ENCODE data around the gene BIRC7.
A peak's percentile ranks its signal among the peaks of the same experiment; 100 is the strongest.

The BIRC7 gene

GRCh38 chr20:63235399-63235983 lies at the start of gene BIRC7:
Gene BIRC7 (plus strand): TSS chr20:63235905. CDS start chr20:63236097, 192 bp downstream.
- H3K27me3 Mint-ChIP-seq = peaks cover 30% of the 10 kb centered on the region
- H3K27ac Mint-ChIP-seq = peak within 1 kb of the TSS; percentile 78 to 84
- ATAC-seq = peak; percentile 68
- H3K4me1 Mint-ChIP-seq = peaks cover 49% of the 10 kb centered on the region
- H3K9me3 Mint-ChIP-seq = no peaks in the 10 kb centered on the region
- peak in 1 of 2 donors; percentile 44 for DNase-seq
- peak within 1 kb of the TSS; percentile 64 to 83 for H3K4me3 Mint-ChIP-seq

- no peaks in the 10 kb centered on the region for H3K4me1 Mint-ChIP-seq
- no peaks in the 10 kb centered on the region for H3K9me3 Mint-ChIP-seq
- no peak overlapping the region for H3K27ac Mint-ChIP-seq
- ATAC-seq = no peak
- no peak for DNase-seq
- no peak overlapping the region for H3K4me3 Mint-ChIP-seq
- peaks cover 27% of the 10 kb centered on the region for H3K27me3 Mint-ChIP-seq
Measured at GRCh38 chr20:63186084-63186483, 49.6 kb upstream of the BIRC7 start.

DNA sequence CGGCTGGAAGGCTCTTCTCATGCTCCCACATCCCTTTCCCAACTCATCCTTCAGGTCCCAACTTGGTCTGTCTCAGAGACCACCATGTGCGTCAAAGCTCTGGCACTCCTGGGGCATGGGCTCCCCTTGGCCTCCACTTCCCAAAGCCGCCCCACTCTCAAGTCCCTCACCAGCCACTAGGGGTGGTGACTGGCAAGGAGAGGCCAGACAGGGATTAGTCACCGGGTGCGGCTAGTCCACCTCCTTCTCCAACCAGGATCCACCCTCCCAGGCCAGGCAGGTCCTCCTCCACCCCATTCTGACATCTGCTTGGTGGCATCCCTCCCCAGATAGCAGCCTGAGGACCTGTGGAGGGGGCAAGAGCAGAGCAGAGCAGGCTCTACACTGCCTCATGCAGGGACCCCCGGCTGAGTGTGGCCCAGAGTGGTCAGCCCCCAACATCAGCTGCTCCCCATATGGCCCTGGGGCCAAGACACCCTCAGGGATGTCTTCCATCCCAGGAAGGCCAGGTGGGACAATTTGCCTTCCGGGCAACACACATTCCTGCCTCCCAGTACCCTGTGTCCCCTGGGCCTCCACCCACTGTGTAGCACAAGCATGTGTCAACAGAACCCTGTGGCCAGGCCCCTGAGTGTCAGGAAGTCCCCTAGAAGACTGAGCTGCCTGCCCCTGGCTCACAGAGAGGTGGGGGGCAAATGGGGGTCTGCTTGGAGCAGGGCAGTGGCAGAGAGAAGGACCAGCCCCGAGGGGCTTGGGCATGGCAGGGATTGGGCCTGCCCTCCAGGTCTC lies 49.0 kb upstream of the BIRC7 start:
- Mint-ChIP-seq H3K4me3 (no peak overlapping the region), H3K27ac (peak overlapping the region in 1 of 2 donors; percentile 59), H3K27me3 (peaks cover 21% of the 10 kb centered on the region)

GRCh38 chr20:63187338-63188158 lies 48.2 kb upstream of the BIRC7 start:
- Mint-ChIP-seq H3K27ac (no peak overlapping the region), H3K9me3 (no peaks in the 10 kb centered on the region), H3K4me1 (no peaks in the 10 kb centered on the region), H3K4me3 (no peak overlapping the region), H3K27me3 (peaks cover 13% of the 10 kb centered on the region)
- ATAC-seq (no peak), DNase-seq (no peak)

More for the DNA sequence above, 49.0 kb upstream of the BIRC7 start:
- ATAC-seq (no peak), DNase-seq (no peak)
- Mint-ChIP-seq H3K4me1 (no peaks in the 10 kb centered on the region), H3K9me3 (no peaks in the 10 kb centered on the region)

DNA sequence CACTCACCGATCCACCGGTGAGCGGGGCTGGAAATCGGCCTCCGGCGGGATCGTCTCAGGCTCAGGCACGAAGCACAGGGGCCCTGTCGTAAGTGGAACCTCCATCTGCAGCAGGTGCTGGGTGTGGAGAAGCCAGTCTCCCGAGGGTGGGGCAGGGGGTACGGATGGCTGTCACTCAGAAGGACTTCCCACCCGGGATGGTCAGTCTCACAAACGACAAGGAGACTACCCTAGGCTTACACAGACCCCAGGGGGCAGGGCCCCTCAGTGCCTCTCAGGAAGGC lies 47.6 kb upstream of the BIRC7 start:
- Mint-ChIP-seq H3K4me3 (no peak overlapping the region), H3K9me3 (no peaks in the 10 kb centered on the region), H3K27me3 (peaks cover 7% of the 10 kb centered on the region), H3K4me1 (no peaks in the 10 kb centered on the region), H3K27ac (no peak overlapping the region)
- DNase-seq (no peak), ATAC-seq (no peak)

DNA sequence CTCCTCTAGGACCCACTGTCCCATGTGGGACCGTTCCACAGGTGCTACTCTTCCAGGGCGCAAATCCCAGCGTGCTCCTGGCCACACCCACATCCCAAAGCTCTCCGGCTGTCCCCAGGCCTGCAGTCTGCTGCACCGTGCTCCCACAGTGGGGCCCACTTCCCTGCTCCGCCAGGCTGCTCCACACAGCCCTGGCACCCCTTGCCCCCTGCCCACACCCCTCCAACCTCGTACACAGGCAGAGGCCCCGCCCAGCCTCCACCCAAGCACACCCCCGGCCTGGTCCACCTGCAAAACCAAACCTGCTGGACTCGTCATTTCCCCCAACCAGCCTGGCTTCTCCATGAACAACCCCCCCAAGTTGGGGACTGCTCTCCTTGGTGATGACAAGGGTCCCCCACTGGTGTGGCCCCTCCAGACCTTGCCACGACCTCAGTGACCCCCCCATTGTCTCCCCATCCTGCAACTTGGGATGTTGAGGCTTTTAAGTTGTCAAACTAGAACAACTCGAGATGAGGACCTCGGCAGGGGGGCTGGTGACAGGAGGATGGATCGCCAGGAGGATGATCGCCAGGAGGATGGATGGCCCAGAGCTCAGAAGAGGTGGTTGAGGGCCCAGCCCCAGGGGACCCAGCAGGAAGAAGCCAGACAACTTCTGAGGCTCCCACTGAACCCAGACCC lies 46.9 kb upstream of the BIRC7 start:
- Mint-ChIP-seq H3K4me1 (peaks cover under 1% of the 10 kb centered on the region), H3K27ac (no peak overlapping the region), H3K4me3 (no peak overlapping the region), H3K27me3 (peaks cover under 1% of the 10 kb centered on the region), H3K9me3 (no peaks in the 10 kb centered on the region)
- ATAC-seq (no peak), DNase-seq (no peak)

- Mint-ChIP-seq H3K4me3 (no peak overlapping the region), H3K27me3 (no peaks in the 10 kb centered on the region), H3K4me1 (peaks cover 6% of the 10 kb centered on the region), H3K9me3 (no peaks in the 10 kb centered on the region), H3K27ac (no peak overlapping the region)
- ATAC-seq (no peak), DNase-seq (no peak)
Measured at GRCh38 chr20:63189322-63189642, 46.4 kb upstream of the BIRC7 start.

GRCh38 chr20:63189846-63190559 lies 45.7 kb upstream of the BIRC7 start:
- DNase-seq = no peak
- Mint-ChIP-seq H3K4me1 (peaks cover 6% of the 10 kb centered on the region), H3K4me3 (no peak overlapping the region), H3K9me3 (no peaks in the 10 kb centered on the region), H3K27me3 (no peaks in the 10 kb centered on the region), H3K27ac (no peak overlapping the region)
- no peak for ATAC-seq

- peaks cover 6% of the 10 kb centered on the region for H3K4me1 Mint-ChIP-seq
- H3K4me3 Mint-ChIP-seq = no peak overlapping the region
- H3K9me3 Mint-ChIP-seq = no peaks in the 10 kb centered on the region
- no peaks in the 10 kb centered on the region for H3K27me3 Mint-ChIP-seq
- DNase-seq = no peak
- ATAC-seq = no peak
- H3K27ac Mint-ChIP-seq = peak overlapping the region in 1 of 2 donors; percentile 93
Measured at GRCh38 chr20:63190828-63191227, 44.9 kb upstream of the BIRC7 start.

DNA sequence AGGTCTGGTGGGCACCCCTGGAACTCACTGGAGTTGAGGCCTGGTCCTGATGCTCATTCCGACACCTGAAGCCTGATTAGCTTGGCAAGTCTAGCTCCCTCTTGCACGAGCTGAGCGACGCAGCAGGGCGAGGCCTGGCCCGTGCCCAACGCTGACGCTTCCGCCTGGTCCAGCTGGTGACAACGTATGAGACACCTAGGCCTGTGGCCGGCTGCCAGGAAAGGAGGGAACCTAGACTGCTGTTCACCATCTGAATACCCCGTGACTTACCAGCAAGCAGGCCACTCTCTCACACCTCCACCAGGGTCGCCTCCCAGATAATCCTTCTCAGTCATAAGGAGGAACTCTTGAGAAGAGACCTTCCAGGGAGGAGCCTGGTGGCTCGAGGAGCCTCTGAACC lies 44.3 kb upstream of the BIRC7 start:
- no peak overlapping the region for H3K4me3 Mint-ChIP-seq
- no peaks in the 10 kb centered on the region for H3K9me3 Mint-ChIP-seq
- DNase-seq = no peak
- peaks cover 7% of the 10 kb centered on the region for H3K4me1 Mint-ChIP-seq
- H3K27me3 Mint-ChIP-seq = no peaks in the 10 kb centered on the region
- no peak overlapping the region for H3K27ac Mint-ChIP-seq
- ATAC-seq = no peak

DNA sequence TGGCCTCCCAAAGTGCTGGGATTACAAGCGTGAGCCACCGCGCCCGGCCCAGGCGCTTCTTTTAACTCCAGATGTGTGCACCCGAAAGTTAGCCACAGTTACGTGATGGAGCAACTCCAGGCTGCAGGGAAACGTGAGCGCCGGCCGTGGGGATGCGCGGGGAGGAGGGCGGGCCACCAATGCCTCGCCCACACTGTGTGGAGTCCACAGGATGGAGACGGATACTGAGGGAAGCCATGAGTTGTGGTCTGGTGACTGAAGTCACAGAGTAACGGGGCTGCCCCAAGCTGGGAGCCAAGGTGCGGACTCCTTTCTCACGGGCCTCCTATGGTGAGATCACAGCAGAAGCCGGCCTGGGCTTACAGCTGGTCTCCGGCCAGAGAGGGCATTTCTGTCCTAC lies 43.0 kb upstream of the BIRC7 start:
- no peak for DNase-seq
- no peak overlapping the region for H3K4me3 Mint-ChIP-seq
- peaks cover 20% of the 10 kb centered on the region for H3K4me1 Mint-ChIP-seq
- no peak for ATAC-seq
- no peak overlapping the region for H3K27ac Mint-ChIP-seq
- H3K9me3 Mint-ChIP-seq = no peaks in the 10 kb centered on the region
- no peaks in the 10 kb centered on the region for H3K27me3 Mint-ChIP-seq

DNA sequence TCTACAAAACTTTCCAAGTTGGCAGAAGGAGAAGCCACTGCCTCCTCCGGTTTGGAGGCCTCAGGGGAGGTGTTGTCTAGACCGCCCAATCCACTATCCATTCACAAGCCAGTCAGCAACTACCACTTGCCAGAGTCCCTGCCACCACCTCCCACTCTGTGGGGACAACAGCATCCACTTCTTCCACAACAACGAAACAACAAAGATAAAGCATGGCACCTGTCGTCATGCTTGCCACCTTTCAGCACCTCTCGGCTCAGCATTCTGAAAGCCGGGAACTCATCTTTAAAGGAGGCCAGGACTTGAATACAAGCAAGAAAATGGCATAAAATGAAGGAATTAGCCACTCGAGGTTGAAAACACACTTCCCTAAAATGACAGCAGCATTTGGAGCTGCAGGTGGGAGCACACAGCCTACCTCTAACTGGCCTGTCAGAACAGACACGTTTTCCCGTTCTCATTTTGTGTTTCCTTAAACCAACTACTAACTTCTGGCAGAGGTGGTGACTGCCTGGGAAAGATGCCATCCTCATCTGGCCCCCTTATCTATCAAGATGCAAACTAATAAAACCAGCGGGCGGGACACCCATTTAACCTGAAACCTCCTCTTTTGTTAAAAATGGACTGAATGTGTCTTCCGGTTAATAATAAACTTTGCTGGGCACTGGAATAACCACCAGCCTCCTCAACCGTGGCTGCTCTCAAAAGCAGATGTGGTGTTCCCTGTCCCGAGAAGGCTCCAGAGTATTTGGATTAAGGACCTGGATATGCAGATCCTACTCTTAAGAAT lies 41.5 kb upstream of the BIRC7 start:
- ATAC-seq = no peak
- peaks cover 29% of the 10 kb centered on the region for H3K4me1 Mint-ChIP-seq
- no peaks in the 10 kb centered on the region for H3K9me3 Mint-ChIP-seq

DNA sequence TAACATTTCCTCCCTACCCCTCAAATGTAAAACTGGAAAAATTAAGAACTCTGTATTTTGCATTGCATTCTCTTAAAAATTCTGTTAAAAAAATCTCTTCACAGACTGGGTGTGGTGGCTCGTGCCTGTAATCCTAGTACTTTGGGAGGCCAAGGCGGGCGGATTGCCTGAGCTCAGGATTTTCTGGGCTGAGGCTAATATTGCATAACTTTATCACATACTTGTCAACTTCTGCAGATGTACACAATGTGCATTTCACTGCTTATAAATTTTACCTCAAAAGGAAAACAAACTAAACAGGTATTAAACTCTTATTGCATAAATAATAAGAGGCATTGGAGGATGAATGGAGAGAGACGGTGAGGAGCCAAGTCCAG lies 40.9 kb upstream of the BIRC7 start:
- Mint-ChIP-seq H3K4me3 (no peak overlapping the region), H3K9me3 (no peaks in the 10 kb centered on the region), H3K27me3 (no peaks in the 10 kb centered on the region), H3K27ac (peak overlapping the region in 1 of 2 donors; percentile 54), H3K4me1 (peaks cover 35% of the 10 kb centered on the region)
- no peak for DNase-seq
- ATAC-seq = no peak

More for the DNA sequence above, 41.5 kb upstream of the BIRC7 start:
- no peak for DNase-seq
- Mint-ChIP-seq H3K27ac (no peak overlapping the region), H3K27me3 (no peaks in the 10 kb centered on the region), H3K4me3 (no peak overlapping the region)

DNA sequence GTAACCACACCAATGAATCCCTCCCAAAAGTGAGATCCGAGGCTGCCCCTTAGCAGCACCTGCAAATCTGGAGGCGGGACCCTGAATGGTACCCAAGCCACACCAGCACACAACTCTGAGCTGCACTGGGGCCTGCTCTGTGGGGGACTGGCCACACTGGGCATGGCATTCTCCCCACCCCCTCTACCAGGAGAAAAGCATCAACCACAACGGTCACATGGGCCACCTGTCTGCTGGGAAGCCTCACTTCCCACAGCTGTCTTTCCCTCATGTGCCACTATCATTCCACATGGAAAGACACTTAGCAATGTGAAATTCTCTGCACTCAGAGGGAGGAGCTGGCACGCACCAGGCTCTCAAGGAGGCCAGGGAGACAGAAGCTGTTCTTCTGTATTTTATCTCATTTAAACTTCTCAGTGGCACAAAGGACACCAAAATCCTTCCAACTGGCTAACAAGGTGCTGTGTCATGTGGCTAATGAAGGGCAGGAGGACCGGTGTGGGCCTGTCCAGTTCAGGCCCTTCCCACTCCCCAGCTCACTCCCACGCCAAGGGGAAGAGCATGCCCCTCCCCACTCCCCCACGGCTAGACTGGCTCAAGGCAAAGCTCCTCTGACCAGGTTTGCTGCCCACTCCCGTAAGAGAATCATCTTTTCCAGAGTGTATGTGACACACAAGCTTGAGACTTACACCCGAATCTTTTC lies 38.8 kb upstream of the BIRC7 start:
- ATAC-seq = no peak
- no peak overlapping the region for H3K4me3 Mint-ChIP-seq
- no peaks in the 10 kb centered on the region for H3K27me3 Mint-ChIP-seq
- DNase-seq = no peak
- no peaks in the 10 kb centered on the region for H3K9me3 Mint-ChIP-seq
- H3K27ac Mint-ChIP-seq = peak overlapping the region; percentile 59 to 76
- H3K4me1 Mint-ChIP-seq = peaks cover 46% of the 10 kb centered on the region
